Duodenal mucosa (tissue), 2 donors: ENCODE data around the gene TAL1.
"Not testable (repeated sequence)": the region's sequence is repeated elsewhere in the genome, so short reads cannot be mapped to it uniquely, and the experiment has no call there.

Experiments
- H3K27ac ChIP-seq: one replicate; pipeline ENCODE4 v1.7.0; 2013; ENCODE audit warnings: low read depth, low read length
- H3K27me3 ChIP-seq, 2 donors: one replicate each; pipeline ENCODE4 v1.7.0; 2013; ENCODE audit warnings: low read length in 2 of 2, control low read depth in 1 of 2; ENCODE audit not compliant: insufficient read depth in 2 of 2, control insufficient read depth in 1 of 2
- H3K36me3 ChIP-seq, 2 donors: one replicate each; pipeline ENCODE4 v1.7.0; 2013; ENCODE audit warnings: low read length in 2 of 2, control low read depth in 1 of 2; ENCODE audit not compliant: insufficient read depth in 2 of 2, control insufficient read depth in 1 of 2
- H3K4me1 ChIP-seq, 2 donors: one replicate each; pipeline ENCODE4 v1.7.0; 2013; ENCODE audit warnings: low read length in 2 of 2, control low read depth in 1 of 2; ENCODE audit not compliant: insufficient read depth in 2 of 2, control insufficient read depth in 1 of 2
- H3K4me3 ChIP-seq, 2 donors: one replicate each; pipeline ENCODE4 v1.7.0; 2013; ENCODE audit warnings: low read length in 2 of 2, low read depth in 1 of 2
- H3K9ac ChIP-seq, 2 donors: one replicate each; pipeline ENCODE4 v1.7.0; 2013; ENCODE audit warnings: low read length in 2 of 2, low read depth in 1 of 2
- H3K9me3 ChIP-seq, 2 donors: one replicate each; pipeline ENCODE4 v1.7.0; 2013; ENCODE audit warnings: low read length in 2 of 2, control low read depth in 1 of 2; ENCODE audit not compliant: control insufficient read depth in 1 of 2

Gene TAL1

DNA sequence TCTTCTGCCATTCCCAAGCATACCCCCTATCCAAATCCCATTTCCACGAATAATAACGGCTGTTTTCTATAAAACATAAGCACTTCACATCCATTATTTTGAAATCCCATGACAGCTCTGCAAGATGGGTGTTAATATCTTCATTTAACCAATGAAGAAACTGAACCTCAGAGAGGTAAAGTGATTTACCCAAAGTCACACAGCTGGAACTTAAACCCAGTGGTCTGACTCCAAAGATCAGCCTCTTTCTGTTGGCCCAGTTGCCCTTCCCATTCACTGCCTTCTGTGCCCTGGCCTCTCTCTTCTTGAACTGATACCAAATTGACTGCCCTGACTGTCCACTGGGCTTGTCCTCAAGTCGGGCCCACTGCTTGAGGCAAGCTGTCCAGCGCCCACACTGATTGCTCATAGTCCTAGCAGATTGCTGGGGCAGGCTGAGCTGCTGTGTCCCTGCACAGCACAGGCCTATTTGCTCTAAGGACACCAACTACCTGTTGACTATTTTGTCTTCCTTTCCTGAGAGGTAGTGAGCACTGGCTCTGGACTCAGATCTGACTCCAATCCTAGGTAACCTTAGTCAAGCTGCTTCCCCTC lies 19.3 kb downstream of the TAL1 start:
- Histone ChIP-seq H3K36me3 (no peaks in the 10 kb centered on the region), H3K4me1 (peaks cover 0 to 4% of the 10 kb centered on the region in 2 donors), H3K9ac (no peak overlapping the region), H3K4me3 (no peak overlapping the region), H3K27me3 (no peaks in the 10 kb centered on the region), H3K27ac (no peak overlapping the region), H3K9me3 (no peaks in the 10 kb centered on the region)

DNA sequence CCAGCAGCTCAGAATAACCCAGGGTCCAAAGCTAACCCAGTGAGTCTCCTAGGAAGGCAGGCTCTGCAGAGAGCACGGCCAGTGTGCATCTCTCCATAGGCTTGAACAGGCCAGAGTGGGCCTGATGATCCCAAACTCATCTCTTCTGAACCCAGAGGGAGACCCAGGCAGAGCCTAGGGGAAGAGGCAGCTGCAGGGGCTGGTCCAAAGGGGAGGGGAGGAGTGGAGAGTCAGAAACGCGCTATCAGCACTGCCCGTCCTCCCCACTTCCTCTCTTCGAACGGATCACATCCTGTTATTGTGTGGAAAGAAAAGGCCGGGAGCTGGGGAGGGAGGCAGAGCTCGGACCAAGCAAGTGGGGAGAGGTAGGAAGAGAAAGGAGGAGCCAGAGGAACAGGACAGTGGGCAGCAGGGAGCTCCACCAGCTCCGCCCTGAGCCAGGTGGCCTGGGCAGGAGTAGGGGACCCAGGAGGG lies 20.2 kb downstream of the TAL1 start:
- H3K9ac ChIP-seq, result no peak overlapping the region
- H3K4me3 ChIP-seq, result no peak overlapping the region
- no peaks in the 10 kb centered on the region for H3K36me3 ChIP-seq
- no peak overlapping the region for H3K27ac ChIP-seq
- H3K9me3 ChIP-seq, result no peaks in the 10 kb centered on the region
- H3K27me3 ChIP-seq, result no peaks in the 10 kb centered on the region
- H3K4me1 ChIP-seq, result peaks cover 0 to 4% of the 10 kb centered on the region in 2 donors

DNA sequence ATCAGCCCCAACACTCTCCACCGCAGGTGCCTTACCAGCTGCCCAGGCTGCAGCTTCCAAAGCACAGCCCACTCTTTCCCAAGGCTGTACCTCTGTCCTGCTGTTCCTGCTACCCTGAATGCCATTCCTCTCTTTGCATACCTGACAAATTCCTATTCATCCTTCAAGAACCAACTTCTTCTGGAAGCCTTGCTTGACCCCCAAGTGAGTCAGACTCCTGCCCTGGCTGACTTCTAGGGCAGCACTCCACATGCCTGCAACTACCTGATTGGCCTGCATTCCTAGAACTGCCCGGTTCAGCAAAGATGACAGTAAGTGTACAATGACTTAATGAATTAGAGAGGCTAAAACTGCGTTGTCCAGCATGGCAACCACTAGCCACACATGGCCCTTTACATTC lies 21.4 kb downstream of the TAL1 start:
- no peak overlapping the region for H3K9ac ChIP-seq
- H3K9me3 ChIP-seq, result no peaks in the 10 kb centered on the region
- no peaks in the 10 kb centered on the region for H3K36me3 ChIP-seq
- no peak overlapping the region for H3K27ac ChIP-seq
- H3K4me1 ChIP-seq, result peaks cover 0 to 4% of the 10 kb centered on the region in 2 donors
- H3K4me3 ChIP-seq, result no peak overlapping the region
- H3K27me3 ChIP-seq, result no peaks in the 10 kb centered on the region

DNA sequence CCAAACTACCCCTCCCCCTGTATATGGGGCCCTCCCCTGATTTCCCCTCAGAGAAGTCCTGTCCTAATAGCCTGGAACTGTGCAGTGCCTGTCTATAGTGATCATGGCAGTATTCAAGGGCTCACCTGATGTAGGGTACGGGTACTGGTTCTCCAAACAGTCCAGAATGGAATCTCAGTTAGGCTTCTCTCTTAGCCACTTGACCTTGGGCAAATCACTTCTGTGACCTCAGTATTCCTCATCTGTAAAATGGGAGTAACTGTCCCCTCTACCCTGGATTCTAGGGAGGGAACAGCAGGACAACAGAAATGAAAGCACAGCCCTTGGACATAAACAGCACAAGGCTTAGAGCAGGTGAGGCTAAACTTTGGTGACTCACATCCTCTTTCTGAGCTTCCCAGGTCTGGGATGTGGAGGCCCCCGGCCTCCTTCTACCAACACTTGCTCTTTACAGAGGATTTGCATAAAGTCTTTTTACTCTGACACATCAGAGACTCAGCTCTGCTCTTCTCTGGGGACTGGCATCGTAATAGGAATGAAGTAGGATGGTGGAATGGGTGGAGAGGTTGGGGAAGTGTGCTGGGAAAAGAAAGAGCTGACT lies 22.2 kb downstream of the TAL1 start:
- Histone ChIP-seq H3K36me3 (no peaks in the 10 kb centered on the region), H3K27me3 (no peaks in the 10 kb centered on the region), H3K27ac (no peak overlapping the region)

GRCh38 chr1:47209091-47209490 lies 22.9 kb downstream of the TAL1 start:
- Histone ChIP-seq H3K4me1 (peaks cover 0 to 4% of the 10 kb centered on the region in 2 donors), H3K27ac (no peak overlapping the region), H3K9ac (no peak overlapping the region), H3K9me3 (no peaks in the 10 kb centered on the region), H3K27me3 (no peaks in the 10 kb centered on the region), H3K36me3 (no peaks in the 10 kb centered on the region), H3K4me3 (no peak overlapping the region)

More for the DNA sequence above, 22.2 kb downstream of the TAL1 start:
- Histone ChIP-seq H3K9me3 (no peaks in the 10 kb centered on the region), H3K4me1 (peaks cover 0 to 4% of the 10 kb centered on the region in 2 donors), H3K9ac (no peak overlapping the region), H3K4me3 (no peak overlapping the region)

DNA sequence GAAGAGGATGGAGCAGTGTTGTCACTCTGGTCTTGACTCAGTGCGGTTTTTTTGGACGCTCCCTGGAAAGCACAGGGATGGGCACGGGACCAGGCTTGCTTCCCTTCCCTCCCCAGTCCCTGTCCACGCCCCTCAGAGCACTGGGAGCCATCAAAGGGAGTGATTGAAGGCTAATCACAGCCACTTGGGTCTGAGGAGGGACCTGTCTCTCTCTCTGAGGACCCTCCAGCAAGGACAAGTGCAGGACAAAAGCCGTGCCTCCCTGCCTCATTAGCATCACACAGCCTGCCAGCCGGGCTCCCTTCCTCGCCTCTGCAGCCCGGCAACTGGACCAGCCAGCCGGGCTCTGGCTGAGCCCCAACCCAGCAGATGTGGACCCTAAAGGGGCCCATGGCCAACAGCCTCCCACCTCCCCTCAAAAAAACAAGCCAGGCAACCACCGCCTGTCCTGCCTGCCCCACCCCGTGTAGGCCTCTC lies 23.6 kb downstream of the TAL1 start:
- H3K4me3 ChIP-seq, result no peak overlapping the region
- H3K36me3 ChIP-seq, result no peaks in the 10 kb centered on the region
- peaks cover 0 to 4% of the 10 kb centered on the region in 2 donors for H3K4me1 ChIP-seq
- no peaks in the 10 kb centered on the region for H3K9me3 ChIP-seq
- H3K27ac ChIP-seq, result no peak overlapping the region
- H3K9ac ChIP-seq, result no peak overlapping the region
- H3K27me3 ChIP-seq, result no peaks in the 10 kb centered on the region

- Histone ChIP-seq H3K4me3 (no peak overlapping the region), H3K27me3 (no peaks in the 10 kb centered on the region), H3K9ac (no peak overlapping the region), H3K36me3 (no peaks in the 10 kb centered on the region), H3K27ac (no peak overlapping the region), H3K4me1 (peaks cover 0 to 4% of the 10 kb centered on the region in 2 donors), H3K9me3 (no peaks in the 10 kb centered on the region)
These were observed 24.1 kb downstream of the TAL1 start for GRCh38 chr1:47207803-47208373.

GRCh38 chr1:47205918-47206317 lies 26.1 kb downstream of the TAL1 start:
- Histone ChIP-seq H3K27ac (no peak overlapping the region), H3K9ac (no peak overlapping the region), H3K27me3 (no peaks in the 10 kb centered on the region)

GRCh38 chr1:47203504-47203903 lies 28.5 kb downstream of the TAL1 start:
- not testable (repeated sequence) for H3K9me3 ChIP-seq, H3K27me3 ChIP-seq, H3K4me3 ChIP-seq, H3K36me3 ChIP-seq, H3K4me1 ChIP-seq, H3K9ac ChIP-seq, H3K27ac ChIP-seq

More at GRCh38 chr1:47205918-47206317, 26.1 kb downstream of the TAL1 start:
- Histone ChIP-seq H3K4me3 (no peak overlapping the region), H3K36me3 (no peaks in the 10 kb centered on the region), H3K9me3 (no peaks in the 10 kb centered on the region), H3K4me1 (no peaks in the 10 kb centered on the region)

DNA sequence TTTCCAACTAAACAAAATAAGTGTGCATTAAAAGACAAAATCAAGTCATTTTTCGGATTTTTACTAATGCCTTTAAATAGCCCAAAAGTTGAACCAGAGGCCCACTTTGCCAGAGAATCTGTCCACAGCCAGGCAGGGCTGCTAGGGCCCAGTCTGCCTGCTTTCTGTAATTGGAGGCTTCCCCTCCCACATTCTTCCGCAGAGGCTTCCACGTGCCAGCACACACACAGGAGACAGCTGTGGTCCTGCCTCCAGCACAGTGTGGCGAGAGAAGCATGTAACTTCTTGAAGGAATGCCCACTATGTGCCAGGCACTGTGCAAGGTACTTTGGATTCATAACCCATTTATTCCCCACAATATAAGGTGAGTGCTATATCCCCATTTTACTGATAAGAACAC lies 30.8 kb downstream of the TAL1 start:
- Histone ChIP-seq H3K27ac (no peak overlapping the region), H3K36me3 (no peaks in the 10 kb centered on the region), H3K27me3 (peaks cover 5% of the 10 kb centered on the region in 2 donors), H3K9ac (no peak overlapping the region), H3K9me3 (no peaks in the 10 kb centered on the region), H3K4me3 (no peak overlapping the region), H3K4me1 (no peaks in the 10 kb centered on the region)
